GM23338 (cell line): ENCODE results near the gene GPHN. TPM values are rescaled to one million over a fixed set of nuclear protein-coding genes. Genes with fewer than 3 reads are reported as not detected.
A peak's percentile ranks its signal among the peaks of the same experiment; 100 is the strongest.

Experiments used
- ATAC-seq: fragments of 200-7000 bp; cut with Tn5 transposase; 3 replicates; pipeline ENCODE4 v1.9.1; 2020
- DNase-seq: peaks from one replicate; pipeline ENCODE4 v3.0.0-alpha.2; 2015; ENCODE audit warnings: low spot score
- H2AFZ ChIP-seq: fragments of 200-600 bp; sonication (generic); 2 replicates; pipeline ENCODE4 v1.8.0; 2016; ENCODE audit warnings: antibody characterized with exemption, mild to moderate bottlenecking, moderate library complexity
- H3F3A ChIP-seq: fragments of 200-600 bp; sonication (generic); replicated peaks from 2 replicates; pipeline ENCODE4 v1.8.0; 2017; ENCODE audit warnings: antibody characterized with exemption, mixed run types, low read depth
- H3K27ac ChIP-seq: fragments of 200-600 bp; sonication (generic); 2 replicates; pipeline ENCODE4 v1.6.1; 2016; ENCODE audit warnings: low read depth
- H3K27me3 ChIP-seq: fragments of 200-600 bp; sonication (generic); 2 replicates; pipeline ENCODE4 v1.8.0; 2016; ENCODE audit warnings: mild to moderate bottlenecking, mixed run types, moderate library complexity; ENCODE audit not compliant: insufficient read depth
- H3K36me3 ChIP-seq: fragments of 200-600 bp; sonication (generic); 2 replicates; pipeline ENCODE4 v1.8.0; 2016; ENCODE audit warnings: mild to moderate bottlenecking; ENCODE audit not compliant: insufficient read depth
- H3K4me1 ChIP-seq: fragments of 200-600 bp; sonication (generic); 2 replicates; pipeline ENCODE4 v1.8.0; 2016; ENCODE audit warnings: mild to moderate bottlenecking, moderate library complexity; ENCODE audit not compliant: insufficient read depth
- H3K4me2 ChIP-seq: fragments of 200-600 bp; sonication (generic); 2 replicates; pipeline ENCODE4 v1.7.1; 2017; ENCODE audit warnings: mixed run types
- H3K4me3 ChIP-seq: fragments of 200-600 bp; sonication (generic); 2 replicates; pipeline ENCODE4 v1.6.1; 2016; ENCODE audit warnings: mixed run types
- H3K79me2 ChIP-seq: fragments of 200-600 bp; sonication (generic); replicated peaks from 2 replicates; pipeline ENCODE4 v1.8.0; 2017; ENCODE audit warnings: mild to moderate bottlenecking; ENCODE audit not compliant: insufficient read depth
- H3K9me2 ChIP-seq: fragments of 200-600 bp; sonication (generic); 2 replicates; pipeline ENCODE4 v1.8.0; 2017; ENCODE audit not compliant: insufficient read depth
- H4K20me1 ChIP-seq: fragments of 200-600 bp; sonication (generic); replicated peaks from 2 replicates; pipeline ENCODE4 v1.8.0; 2017; ENCODE audit warnings: mild to moderate bottlenecking; ENCODE audit not compliant: insufficient read depth
- H3K27ac Mint-ChIP-seq: 2 replicates; pipeline ENCODE4 v1.8.0; 2020; ENCODE audit warnings: inconsistent platforms, mild to moderate bottlenecking, moderate library complexity, mixed read lengths
- H3K27me3 Mint-ChIP-seq: 3 replicates; pipeline ENCODE4 v1.8.0; 2022; ENCODE audit warnings: low read depth, mild to moderate bottlenecking, moderate library complexity, mixed read lengths, inconsistent platforms; ENCODE audit not compliant: insufficient read depth, poor library complexity
- H3K36me3 Mint-ChIP-seq: 3 replicates; pipeline ENCODE4 v1.8.0; 2021; ENCODE audit warnings: low read depth, mild to moderate bottlenecking, inconsistent platforms, moderate library complexity, mixed read lengths
- H3K4me1 Mint-ChIP-seq: 3 replicates; pipeline ENCODE4 v1.8.0; 2020; ENCODE audit warnings: mild to moderate bottlenecking, inconsistent platforms, mixed read lengths
- H3K4me3 Mint-ChIP-seq: 3 replicates; pipeline ENCODE4 v1.8.0; 2021; ENCODE audit warnings: moderate library complexity, mild to moderate bottlenecking, inconsistent platforms, mixed read lengths
- H3K9me3 Mint-ChIP-seq: 3 replicates; pipeline ENCODE4 v1.8.0; 2020; ENCODE audit warnings: moderate library complexity, mild to moderate bottlenecking, inconsistent platforms, mixed read lengths
- CREB1 ChIP-seq: fragments of 250-450 bp; sonication (Bioruptor Pico); IDR thresholded peaks from 2 replicates; pipeline ENCODE4 v1.5.0; 2020; ENCODE audit warnings: low read depth, mild to moderate bottlenecking, moderate library complexity
- ETS1 ChIP-seq: IDR thresholded peaks from 2 replicates; pipeline ENCODE4 v1.6.1; 2016; ENCODE audit warnings: antibody characterized with exemption
- EZH2 ChIP-seq: fragments of 200-600 bp; sonication (generic); IDR thresholded peaks from one replicate; pipeline ENCODE4 v1.8.0; 2017; ENCODE audit warnings: antibody characterized with exemption, mild to moderate bottlenecking, low read depth; ENCODE audit not compliant: unreplicated experiment
- EZH2phosphoT487 ChIP-seq: fragments of 200-600 bp; sonication (generic); IDR thresholded peaks from one replicate; pipeline ENCODE4 v1.8.1; 2018; ENCODE audit warnings: antibody characterized with exemption; ENCODE audit not compliant: unreplicated experiment
- JUNB ChIP-seq: IDR thresholded peaks from one replicate; pipeline ENCODE4 v1.6.1; 2016; ENCODE audit warnings: antibody characterized with exemption; ENCODE audit not compliant: unreplicated experiment
- NANOG ChIP-seq: IDR thresholded peaks from 2 replicates; pipeline ENCODE4 v1.6.1; 2016; ENCODE audit warnings: antibody characterized with exemption, borderline replicate concordance
- POLR2AphosphoS5 ChIP-seq: IDR thresholded peaks from 2 replicates; pipeline ENCODE4 v1.6.1; 2016; ENCODE audit warnings: antibody characterized with exemption, low read depth
- REST ChIP-seq: IDR thresholded peaks from one replicate; pipeline ENCODE4 v1.6.1; 2018; ENCODE audit warnings: antibody characterized with exemption; ENCODE audit not compliant: unreplicated experiment
- STAT1 ChIP-seq: IDR thresholded peaks from one replicate; pipeline ENCODE4 v1.6.1; 2016; ENCODE audit warnings: antibody characterized with exemption; ENCODE audit not compliant: unreplicated experiment
- ZNF114 ChIP-seq: fragments of 250-450 bp; sonication (Bioruptor Pico); IDR thresholded peaks from 2 replicates; pipeline ENCODE4 v1.5.0; 2020; ENCODE audit warnings: mild to moderate bottlenecking, moderate library complexity
- polyA plus RNA-seq: library from polyadenylated mRNA; unstranded; fragments of >200 nt; fragmentation: Nextera tagmentation; extraction: Ambion mirVana; gene quantifications from 2 replicates; pipeline ENCODE4 v1.2.1, GENCODE V29; 2016
- total RNA-seq: library from RNA; depleted of rRNA; stranded (reverse); fragments of >200 nt; shearing (Covaris generic); gene quantifications from 2 replicates; pipeline ENCODE4 v1.2.3, GENCODE V29; 2014
- TF ChIP-seq, protein P1 (sequence below), 2 experiments: fragments of 200-600 bp in 1 of 2; sonication (generic) in 1 of 2; conservative IDR thresholded peaks; 2 replicates each; pipeline versions ENCODE4 v1.5.1 to v1.6.1; 2016 to 2017; ENCODE audit warnings: antibody characterized with exemption in 2 of 2, low read depth in 2 of 2, mild to moderate bottlenecking in 2 of 2, moderate library complexity in 1 of 2

The GPHN gene
- total and polyA plus RNA-seq, 2 experiments from 2014 or later: 17.6 to 20.6 TPM

DNA sequence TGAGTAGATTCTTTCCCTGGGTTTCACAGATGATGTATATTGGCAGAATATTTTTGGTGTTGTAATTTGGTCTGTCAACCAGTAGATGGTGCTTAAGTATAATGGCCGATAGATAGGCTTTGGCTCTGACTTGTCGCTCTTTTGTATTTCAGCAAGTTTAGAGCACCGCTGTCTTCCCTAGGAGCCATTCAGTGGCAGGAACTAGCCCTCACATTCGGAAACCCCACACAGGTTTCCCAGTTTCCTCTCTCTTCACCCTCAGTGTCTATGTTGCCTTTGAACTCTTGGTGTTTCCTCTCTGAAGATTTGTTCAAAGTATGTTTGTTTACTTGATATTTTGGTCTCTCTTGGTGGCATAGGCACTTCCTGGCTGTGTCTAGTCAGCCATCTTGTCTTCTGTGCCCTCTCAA lies 102.2 kb downstream of the GPHN start:
- DNase-seq: peak; percentile 79
- Histone ChIP-seq H2AFZ (peak overlapping the region; percentile 28; the same call in 1 of the 2 replicates), H3K4me3 (no peak overlapping the region), H3K27ac (no peak overlapping the region), H4K20me1 (no peaks in the 10 kb centered on the region), H3F3A (no peaks in the 10 kb centered on the region), H3K79me2 (peaks cover 79% of the 10 kb centered on the region), H3K4me2 (no peak overlapping the region), H3K27me3 (no peaks in the 10 kb centered on the region), H3K36me3 (no peaks in the 10 kb centered on the region), H3K4me1 (no peaks in the 10 kb centered on the region), H3K9me2 (no peaks in the 10 kb centered on the region)
- no peak overlapping the region for H3K4me3 Mint-ChIP-seq
- H3K27ac Mint-ChIP-seq: peak overlapping the region; percentile 10; the same call in 1 of the 2 replicates
- H3K9me3 Mint-ChIP-seq: peaks cover 26% of the 10 kb centered on the region
- ATAC-seq: peak; percentile 81
- no peaks in the 10 kb centered on the region for H3K4me1 Mint-ChIP-seq
- TF ChIP-seq CREB1 (CRISPR knock-in tag): no peak
- no peak for TF ChIP-seq POLR2AphosphoS5
- TF ChIP-seq ETS1: no peak
- TF ChIP-seq, protein P1, sequence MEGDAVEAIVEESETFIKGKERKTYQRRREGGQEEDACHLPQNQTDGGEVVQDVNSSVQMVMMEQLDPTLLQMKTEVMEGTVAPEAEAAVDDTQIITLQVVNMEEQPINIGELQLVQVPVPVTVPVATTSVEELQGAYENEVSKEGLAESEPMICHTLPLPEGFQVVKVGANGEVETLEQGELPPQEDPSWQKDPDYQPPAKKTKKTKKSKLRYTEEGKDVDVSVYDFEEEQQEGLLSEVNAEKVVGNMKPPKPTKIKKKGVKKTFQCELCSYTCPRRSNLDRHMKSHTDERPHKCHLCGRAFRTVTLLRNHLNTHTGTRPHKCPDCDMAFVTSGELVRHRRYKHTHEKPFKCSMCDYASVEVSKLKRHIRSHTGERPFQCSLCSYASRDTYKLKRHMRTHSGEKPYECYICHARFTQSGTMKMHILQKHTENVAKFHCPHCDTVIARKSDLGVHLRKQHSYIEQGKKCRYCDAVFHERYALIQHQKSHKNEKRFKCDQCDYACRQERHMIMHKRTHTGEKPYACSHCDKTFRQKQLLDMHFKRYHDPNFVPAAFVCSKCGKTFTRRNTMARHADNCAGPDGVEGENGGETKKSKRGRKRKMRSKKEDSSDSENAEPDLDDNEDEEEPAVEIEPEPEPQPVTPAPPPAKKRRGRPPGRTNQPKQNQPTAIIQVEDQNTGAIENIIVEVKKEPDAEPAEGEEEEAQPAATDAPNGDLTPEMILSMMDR (conservative IDR thresholded peaks at IDR 0.05; ENCODE audit: low read depth in 2 of 2): peak; percentile 70 to 71
- no peak for TF ChIP-seq JUNB
- H3K36me3 Mint-ChIP-seq: peaks cover 9% of the 10 kb centered on the region; the same call in 2 of the 3 replicates
- no peaks in the 10 kb centered on the region for H3K27me3 Mint-ChIP-seq

GRCh38 chr14:66613344-66613743 lies 105.4 kb downstream of the GPHN start:
- Histone ChIP-seq H3K27me3 (no peaks in the 10 kb centered on the region), H3F3A (no peaks in the 10 kb centered on the region), H3K36me3 (peaks cover 5% of the 10 kb centered on the region; the same call in 1 of the 2 replicates), H3K27ac (no peak overlapping the region), H3K79me2 (peaks cover 91% of the 10 kb centered on the region), H3K9me2 (0 out of 2 replicates have a peak, but pooled peaks cover 4% of the 10 kb centered on the region), H3K4me2 (no peak overlapping the region), H3K4me3 (no peak overlapping the region), H4K20me1 (no peaks in the 10 kb centered on the region), H3K4me1 (no peaks in the 10 kb centered on the region), H2AFZ (no peak overlapping the region)
- Mint-ChIP-seq H3K4me1 (no peaks in the 10 kb centered on the region), H3K27ac (no peak overlapping the region), H3K36me3 (peaks cover 29% of the 10 kb centered on the region), H3K27me3 (no peaks in the 10 kb centered on the region), H3K9me3 (peaks cover 54% of the 10 kb centered on the region), H3K4me3 (no peak overlapping the region)
- no peak for ATAC-seq
- no peak for DNase-seq
- TF ChIP-seq EZH2phosphoT487: no peak
- no peak for TF ChIP-seq EZH2
- TF ChIP-seq REST: no peak
- TF ChIP-seq NANOG: no peak
- TF ChIP-seq CREB1 (CRISPR knock-in tag): no peak
- TF ChIP-seq JUNB: no peak
- no peak for TF ChIP-seq ETS1
- TF ChIP-seq STAT1: no peak
- no peak for TF ChIP-seq ZNF114 (CRISPR knock-in tag)
